Measurements from ENCODE around the gene ZMYM3. TPM values are rescaled to one million over a fixed set of nuclear protein-coding genes. Genes with fewer than 3 reads are reported as not detected.

The ZMYM3 gene
- total and polyA plus RNA-seq, 2 experiments from 2014 or later = 31.0 to 71.1 TPM

DNA sequence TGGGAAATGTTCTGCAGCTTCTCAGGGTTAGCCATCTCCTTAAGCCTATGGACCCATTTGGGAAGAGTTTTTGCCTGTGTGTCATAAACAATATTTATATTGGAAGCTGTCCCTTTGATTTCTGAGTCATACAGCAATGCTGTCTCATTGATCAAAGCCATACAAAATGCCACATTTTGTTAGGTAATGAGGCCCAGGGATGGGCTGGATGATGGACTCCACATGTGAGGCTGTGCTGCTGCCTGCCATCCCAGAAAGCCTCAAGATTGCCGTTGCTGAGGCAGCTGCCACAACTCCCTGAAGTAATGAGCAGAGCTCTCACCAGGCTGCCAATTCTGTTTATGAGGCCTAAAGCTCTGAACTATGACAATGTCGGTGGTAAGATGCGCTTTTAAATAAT lies 43.1 kb downstream of the ZMYM3 start (continued):
- TF ChIP-seq, protein P1, sequence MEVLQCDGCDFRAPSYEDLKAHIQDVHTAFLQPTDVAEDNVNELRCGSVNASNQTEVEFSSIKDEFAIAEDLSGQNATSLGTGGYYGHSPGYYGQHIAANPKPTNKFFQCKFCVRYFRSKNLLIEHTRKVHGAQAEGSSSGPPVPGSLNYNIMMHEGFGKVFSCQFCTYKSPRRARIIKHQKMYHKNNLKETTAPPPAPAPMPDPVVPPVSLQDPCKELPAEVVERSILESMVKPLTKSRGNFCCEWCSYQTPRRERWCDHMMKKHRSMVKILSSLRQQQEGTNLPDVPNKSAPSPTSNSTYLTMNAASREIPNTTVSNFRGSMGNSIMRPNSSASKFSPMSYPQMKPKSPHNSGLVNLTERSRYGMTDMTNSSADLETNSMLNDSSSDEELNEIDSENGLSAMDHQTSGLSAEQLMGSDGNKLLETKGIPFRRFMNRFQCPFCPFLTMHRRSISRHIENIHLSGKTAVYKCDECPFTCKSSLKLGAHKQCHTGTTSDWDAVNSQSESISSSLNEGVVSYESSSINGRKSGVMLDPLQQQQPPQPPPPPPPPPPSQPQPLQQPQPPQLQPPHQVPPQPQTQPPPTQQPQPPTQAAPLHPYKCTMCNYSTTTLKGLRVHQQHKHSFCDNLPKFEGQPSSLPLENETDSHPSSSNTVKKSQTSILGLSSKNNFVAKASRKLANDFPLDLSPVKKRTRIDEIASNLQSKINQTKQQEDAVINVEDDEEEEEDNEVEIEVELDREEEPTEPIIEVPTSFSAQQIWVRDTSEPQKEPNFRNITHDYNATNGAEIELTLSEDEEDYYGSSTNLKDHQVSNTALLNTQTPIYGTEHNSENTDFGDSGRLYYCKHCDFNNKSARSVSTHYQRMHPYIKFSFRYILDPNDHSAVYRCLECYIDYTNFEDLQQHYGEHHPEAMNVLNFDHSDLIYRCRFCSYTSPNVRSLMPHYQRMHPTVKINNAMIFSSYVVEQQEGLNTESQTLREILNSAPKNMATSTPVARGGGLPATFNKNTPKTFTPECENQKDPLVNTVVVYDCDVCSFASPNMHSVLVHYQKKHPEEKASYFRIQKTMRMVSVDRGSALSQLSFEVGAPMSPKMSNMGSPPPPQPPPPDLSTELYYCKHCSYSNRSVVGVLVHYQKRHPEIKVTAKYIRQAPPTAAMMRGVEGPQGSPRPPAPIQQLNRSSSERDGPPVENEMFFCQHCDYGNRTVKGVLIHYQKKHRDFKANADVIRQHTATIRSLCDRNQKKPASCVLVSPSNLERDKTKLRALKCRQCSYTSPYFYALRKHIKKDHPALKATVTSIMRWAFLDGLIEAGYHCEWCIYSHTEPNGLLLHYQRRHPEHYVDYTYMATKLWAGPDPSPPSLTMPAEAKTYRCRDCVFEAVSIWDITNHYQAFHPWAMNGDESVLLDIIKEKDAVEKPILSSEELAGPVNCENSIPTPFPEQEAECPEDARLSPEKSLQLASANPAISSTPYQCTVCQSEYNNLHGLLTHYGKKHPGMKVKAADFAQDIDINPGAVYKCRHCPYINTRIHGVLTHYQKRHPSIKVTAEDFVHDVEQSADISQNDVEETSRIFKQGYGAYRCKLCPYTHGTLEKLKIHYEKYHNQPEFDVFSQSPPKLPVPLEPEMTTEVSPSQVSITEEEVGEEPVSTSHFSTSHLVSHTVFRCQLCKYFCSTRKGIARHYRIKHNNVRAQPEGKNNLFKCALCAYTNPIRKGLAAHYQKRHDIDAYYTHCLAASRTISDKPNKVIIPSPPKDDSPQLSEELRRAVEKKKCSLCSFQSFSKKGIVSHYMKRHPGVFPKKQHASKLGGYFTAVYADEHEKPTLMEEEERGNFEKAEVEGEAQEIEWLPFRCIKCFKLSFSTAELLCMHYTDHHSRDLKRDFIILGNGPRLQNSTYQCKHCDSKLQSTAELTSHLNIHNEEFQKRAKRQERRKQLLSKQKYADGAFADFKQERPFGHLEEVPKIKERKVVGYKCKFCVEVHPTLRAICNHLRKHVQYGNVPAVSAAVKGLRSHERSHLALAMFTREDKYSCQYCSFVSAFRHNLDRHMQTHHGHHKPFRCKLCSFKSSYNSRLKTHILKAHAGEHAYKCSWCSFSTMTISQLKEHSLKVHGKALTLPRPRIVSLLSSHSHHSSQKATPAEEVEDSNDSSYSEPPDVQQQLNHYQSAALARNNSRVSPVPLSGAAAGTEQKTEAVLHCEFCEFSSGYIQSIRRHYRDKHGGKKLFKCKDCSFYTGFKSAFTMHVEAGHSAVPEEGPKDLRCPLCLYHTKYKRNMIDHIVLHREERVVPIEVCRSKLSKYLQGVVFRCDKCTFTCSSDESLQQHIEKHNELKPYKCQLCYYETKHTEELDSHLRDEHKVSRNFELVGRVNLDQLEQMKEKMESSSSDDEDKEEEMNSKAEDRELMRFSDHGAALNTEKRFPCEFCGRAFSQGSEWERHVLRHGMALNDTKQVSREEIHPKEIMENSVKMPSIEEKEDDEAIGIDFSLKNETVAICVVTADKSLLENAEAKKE (CRISPR knock-in tag; IDR thresholded peaks at IDR 0.05) = no peak

DNA sequence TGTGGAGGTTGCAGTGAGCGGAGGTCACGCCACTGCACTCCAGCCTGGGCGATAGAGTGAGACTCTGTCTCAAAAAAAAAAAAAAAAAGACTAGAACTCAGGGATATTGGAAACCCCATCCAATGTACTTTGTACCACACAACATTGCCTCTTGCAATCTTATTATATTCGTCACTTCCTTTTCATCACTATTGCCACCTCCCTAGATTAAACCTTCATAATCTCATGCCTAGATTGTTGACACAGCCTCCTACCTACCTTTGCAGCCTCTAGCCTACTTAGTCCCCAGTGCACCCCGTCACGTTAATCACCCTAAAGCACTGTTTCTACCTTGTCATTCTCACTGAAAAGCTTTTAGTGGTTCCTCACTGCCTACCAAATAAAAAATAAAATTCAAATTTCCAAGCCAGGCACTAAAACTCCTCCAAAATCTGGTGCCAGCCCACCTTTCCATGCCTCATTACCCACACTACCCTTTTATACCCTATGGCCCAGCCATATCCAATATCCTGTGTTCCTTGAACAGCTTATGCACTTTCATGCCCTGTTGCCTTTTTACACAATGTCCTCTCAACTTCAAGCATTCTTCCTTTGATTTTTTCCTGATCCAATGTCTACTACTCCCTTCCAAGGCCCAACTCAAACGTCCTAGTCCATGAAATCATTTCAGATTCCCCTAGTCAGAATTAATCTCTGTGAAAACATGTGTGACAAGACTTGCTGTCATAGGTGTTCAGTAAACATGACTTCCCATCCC lies 54.5 kb downstream of the ZMYM3 start:
- Mint-ChIP-seq H3K36me3 (ENCODE audit: low read depth) (no peaks in the 10 kb centered on the region; the same call in 2 of the 3 replicates), H3K27me3 (ENCODE audit: insufficient read depth, low read depth, poor library complexity) (no peaks in the 10 kb centered on the region), H3K27ac (no peak overlapping the region), H3K4me1 (peaks cover 21% of the 10 kb centered on the region), H3K4me3 (no peak overlapping the region), H3K9me3 (no peaks in the 10 kb centered on the region)
- ATAC-seq = no peak
- Histone ChIP-seq H3F3A (replicated peaks; ENCODE audit: low read depth) (no peaks in the 10 kb centered on the region), H3K4me3 (no peak overlapping the region), H3K79me2 (replicated peaks; ENCODE audit: insufficient read depth) (no peaks in the 10 kb centered on the region), H4K20me1 (replicated peaks; ENCODE audit: insufficient read depth) (no peaks in the 10 kb centered on the region), H2AFZ (no peak overlapping the region), H3K4me1 (ENCODE audit: insufficient read depth) (peaks cover 9% of the 10 kb centered on the region; the same call in 1 of the 2 replicates), H3K27ac (ENCODE audit: low read depth) (no peak overlapping the region), H3K36me3 (ENCODE audit: insufficient read depth) (no peaks in the 10 kb centered on the region), H3K27me3 (ENCODE audit: insufficient read depth) (no peaks in the 10 kb centered on the region), H3K4me2 (no peak overlapping the region), H3K9me2 (ENCODE audit: insufficient read depth) (no peaks in the 10 kb centered on the region)
- no peak for DNase-seq (ENCODE audit: low spot score)
- TF ChIP-seq, protein P2, sequence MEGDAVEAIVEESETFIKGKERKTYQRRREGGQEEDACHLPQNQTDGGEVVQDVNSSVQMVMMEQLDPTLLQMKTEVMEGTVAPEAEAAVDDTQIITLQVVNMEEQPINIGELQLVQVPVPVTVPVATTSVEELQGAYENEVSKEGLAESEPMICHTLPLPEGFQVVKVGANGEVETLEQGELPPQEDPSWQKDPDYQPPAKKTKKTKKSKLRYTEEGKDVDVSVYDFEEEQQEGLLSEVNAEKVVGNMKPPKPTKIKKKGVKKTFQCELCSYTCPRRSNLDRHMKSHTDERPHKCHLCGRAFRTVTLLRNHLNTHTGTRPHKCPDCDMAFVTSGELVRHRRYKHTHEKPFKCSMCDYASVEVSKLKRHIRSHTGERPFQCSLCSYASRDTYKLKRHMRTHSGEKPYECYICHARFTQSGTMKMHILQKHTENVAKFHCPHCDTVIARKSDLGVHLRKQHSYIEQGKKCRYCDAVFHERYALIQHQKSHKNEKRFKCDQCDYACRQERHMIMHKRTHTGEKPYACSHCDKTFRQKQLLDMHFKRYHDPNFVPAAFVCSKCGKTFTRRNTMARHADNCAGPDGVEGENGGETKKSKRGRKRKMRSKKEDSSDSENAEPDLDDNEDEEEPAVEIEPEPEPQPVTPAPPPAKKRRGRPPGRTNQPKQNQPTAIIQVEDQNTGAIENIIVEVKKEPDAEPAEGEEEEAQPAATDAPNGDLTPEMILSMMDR (conservative IDR thresholded peaks at IDR 0.05; ENCODE audit: low read depth in 2 of 2) = no peak
- TF ChIP-seq JUNB (IDR thresholded peaks at IDR 0.05; ENCODE audit: unreplicated experiment) = no peak
- TF ChIP-seq ZNF114 (CRISPR knock-in tag; IDR thresholded peaks at IDR 0.05) = no peak
- TF ChIP-seq POLR2AphosphoS5 (IDR thresholded peaks at IDR 0.05; ENCODE audit: low read depth) = no peak
- TF ChIP-seq ZNF331 (CRISPR knock-in tag; IDR thresholded peaks at IDR 0.05; ENCODE audit: low read depth) = no peak
- TF ChIP-seq, protein P1 (CRISPR knock-in tag; IDR thresholded peaks at IDR 0.05) = no peak
- TF ChIP-seq EZH2 (IDR thresholded peaks at IDR 0.05; ENCODE audit: low read depth, unreplicated experiment) = no peak
